Peyer's patch (tissue), 4 donors: ENCODE data around the gene ADGRL3.

Experiments used
- CTCF ChIP-seq, 6 experiments: fragments of 450-650 bp in 4 of 6; fragments of 200-600 bp in 2 of 6; sonication (generic) in 1 of 6; IDR thresholded peaks; one replicate each; pipeline ENCODE4 v1.5.1; 2017 to 2019; ENCODE audit warnings: antibody characterized with exemption in 6 of 6, mild to moderate bottlenecking in 3 of 6, moderate library complexity in 1 of 6
- POLR2A ChIP-seq, 2 donors: fragments of 450-650 bp; IDR thresholded peaks; one replicate each; pipeline ENCODE4 v1.5.1; 2017; ENCODE audit warnings: antibody characterized with exemption in 2 of 2, mild to moderate bottlenecking in 2 of 2, moderate library complexity in 2 of 2

- TF ChIP-seq CTCF (IDR thresholded peaks at IDR 0.05) = no peak
- no peak for TF ChIP-seq POLR2A (IDR thresholded peaks at IDR 0.05)
Observed at GRCh38 chr4:61336916-61337315, 136.8 kb downstream of the ADGRL3 start.
